ENCODE results near the gene ABHD13. TPM values are rescaled to one million over a fixed set of nuclear protein-coding genes. Genes with fewer than 3 reads are reported as not detected.

The ABHD13 gene
- total RNA-seq, 1 donor from 2014 or later: 9.9 TPM

DNA sequence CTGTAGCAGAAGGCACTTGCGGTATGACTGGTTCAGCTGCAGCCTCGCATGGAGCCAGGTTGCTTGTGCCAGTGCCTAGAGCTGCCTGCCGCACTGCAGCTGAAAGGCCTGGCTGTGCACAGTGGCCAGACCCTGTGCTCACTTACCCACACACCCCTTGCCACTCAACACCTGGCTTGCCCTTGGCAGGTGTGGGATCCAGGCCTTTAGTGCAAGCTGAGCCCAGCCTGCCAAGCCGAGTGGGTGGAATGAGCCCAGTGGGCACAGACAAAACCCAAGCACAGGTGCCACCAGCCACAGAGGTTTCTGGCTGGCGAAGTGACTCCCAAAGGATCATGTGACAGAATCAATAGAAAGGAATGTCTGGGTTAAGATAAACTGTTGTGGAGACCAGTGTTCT, 22.3 kb upstream of the ABHD13 start:
- TF ChIP-seq, protein P1, sequence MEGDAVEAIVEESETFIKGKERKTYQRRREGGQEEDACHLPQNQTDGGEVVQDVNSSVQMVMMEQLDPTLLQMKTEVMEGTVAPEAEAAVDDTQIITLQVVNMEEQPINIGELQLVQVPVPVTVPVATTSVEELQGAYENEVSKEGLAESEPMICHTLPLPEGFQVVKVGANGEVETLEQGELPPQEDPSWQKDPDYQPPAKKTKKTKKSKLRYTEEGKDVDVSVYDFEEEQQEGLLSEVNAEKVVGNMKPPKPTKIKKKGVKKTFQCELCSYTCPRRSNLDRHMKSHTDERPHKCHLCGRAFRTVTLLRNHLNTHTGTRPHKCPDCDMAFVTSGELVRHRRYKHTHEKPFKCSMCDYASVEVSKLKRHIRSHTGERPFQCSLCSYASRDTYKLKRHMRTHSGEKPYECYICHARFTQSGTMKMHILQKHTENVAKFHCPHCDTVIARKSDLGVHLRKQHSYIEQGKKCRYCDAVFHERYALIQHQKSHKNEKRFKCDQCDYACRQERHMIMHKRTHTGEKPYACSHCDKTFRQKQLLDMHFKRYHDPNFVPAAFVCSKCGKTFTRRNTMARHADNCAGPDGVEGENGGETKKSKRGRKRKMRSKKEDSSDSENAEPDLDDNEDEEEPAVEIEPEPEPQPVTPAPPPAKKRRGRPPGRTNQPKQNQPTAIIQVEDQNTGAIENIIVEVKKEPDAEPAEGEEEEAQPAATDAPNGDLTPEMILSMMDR (IDR thresholded peaks at IDR 0.05; ENCODE audit: insufficient read depth, low read length, poor library complexity, severe bottlenecking): no peak
- Histone ChIP-seq H3K4me3 (ENCODE audit: low read depth, low read length) (no peak overlapping the region), H3K27me3 (ENCODE audit: control insufficient read depth, insufficient read depth, low read length) (no peaks in the 10 kb centered on the region), H3K36me3 (ENCODE audit: control insufficient read depth, insufficient read depth, low read length) (no peaks in the 10 kb centered on the region)
- DNase-seq (ENCODE audit: low read depth): no peak

DNA sequence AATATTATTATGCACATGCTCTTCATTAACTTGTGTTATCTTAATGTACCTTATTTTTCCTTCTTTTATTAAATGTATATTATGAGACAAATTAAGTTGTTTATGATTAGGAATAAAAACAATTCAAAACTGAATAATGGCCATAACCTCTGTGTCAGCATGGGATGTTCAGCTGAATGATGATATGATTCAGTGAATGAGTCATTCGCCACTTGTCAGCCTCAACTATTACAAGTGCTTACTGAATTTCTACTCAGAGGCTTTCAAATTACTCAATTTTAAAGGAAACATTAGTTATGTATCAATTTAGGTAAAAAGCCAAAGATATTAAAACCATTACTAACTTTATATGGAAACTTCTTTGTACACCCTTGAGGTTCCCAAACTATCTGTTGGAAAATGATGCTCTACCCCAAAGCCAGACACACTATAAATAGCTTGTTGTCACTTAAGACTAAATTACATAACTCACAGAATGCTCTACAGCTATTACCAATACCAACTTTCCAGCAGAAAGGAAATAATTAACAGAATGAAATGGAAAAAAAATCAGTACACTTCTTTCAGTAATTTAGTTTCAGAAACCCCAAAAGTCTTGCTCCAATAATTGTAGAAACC, 17.3 kb upstream of the ABHD13 start:
- no peaks in the 10 kb centered on the region for H3K36me3 ChIP-seq (ENCODE audit: control insufficient read depth, insufficient read depth, low read length)
- H3K4me3 ChIP-seq (ENCODE audit: low read depth, low read length): no peak overlapping the region
- TF ChIP-seq, protein P1 (IDR thresholded peaks at IDR 0.05; ENCODE audit: insufficient read depth, low read length, poor library complexity, severe bottlenecking): no peak
- DNase-seq (ENCODE audit: low read depth): peak; percentile 26
- no peaks in the 10 kb centered on the region for H3K27me3 ChIP-seq (ENCODE audit: control insufficient read depth, insufficient read depth, low read length)

DNA sequence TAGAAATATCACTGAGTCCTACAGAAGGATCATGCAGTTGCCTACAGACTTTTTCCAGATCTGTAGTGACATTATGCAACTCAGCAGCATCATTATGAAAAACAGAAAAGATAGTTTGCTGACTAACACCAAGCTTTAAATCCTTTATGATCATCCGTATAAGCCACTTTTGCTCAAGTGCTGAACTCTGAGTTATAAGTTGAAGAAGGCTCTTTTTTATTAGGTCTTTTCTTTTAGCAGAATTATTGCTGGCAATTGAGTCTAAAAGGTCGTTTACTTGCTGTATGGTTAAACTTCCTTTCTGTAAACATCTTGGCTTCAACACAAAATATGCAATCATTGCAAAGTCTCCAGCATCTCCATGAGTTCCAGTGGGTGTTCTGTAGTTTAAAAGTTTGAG, 7.6 kb upstream of the ABHD13 start:
- no peak for DNase-seq (ENCODE audit: low read depth)
- TF ChIP-seq, protein P1 (IDR thresholded peaks at IDR 0.05; ENCODE audit: insufficient read depth, low read length, poor library complexity, severe bottlenecking): no peak
- Histone ChIP-seq H3K27me3 (ENCODE audit: control insufficient read depth, insufficient read depth, low read length) (no peaks in the 10 kb centered on the region), H3K36me3 (ENCODE audit: control insufficient read depth, insufficient read depth, low read length) (no peaks in the 10 kb centered on the region), H3K4me3 (ENCODE audit: low read depth, low read length) (no peak overlapping the region)

DNA sequence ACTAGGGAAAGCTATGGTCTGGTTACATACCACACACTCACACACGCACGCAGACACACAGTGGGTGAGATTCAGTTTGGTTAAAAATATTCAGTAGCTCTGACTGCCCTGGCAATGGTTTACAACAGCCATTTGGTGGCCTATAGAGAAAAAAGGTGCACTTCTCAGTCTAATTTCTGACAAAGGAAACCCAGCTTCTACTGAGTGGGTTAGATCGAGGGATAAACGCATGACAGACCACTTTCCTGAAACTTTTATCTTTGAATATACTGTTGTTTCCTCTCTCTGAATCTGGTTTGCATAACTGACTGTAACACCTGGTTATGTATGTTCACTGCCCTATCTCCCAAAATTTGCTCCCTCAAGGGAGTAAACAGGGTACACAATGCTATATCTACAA, 5.3 kb upstream of the ABHD13 start:
- TF ChIP-seq, protein P1 (IDR thresholded peaks at IDR 0.05; ENCODE audit: insufficient read depth, low read length, poor library complexity, severe bottlenecking): no peak
- Histone ChIP-seq H3K36me3 (ENCODE audit: control insufficient read depth, insufficient read depth, low read length) (no peaks in the 10 kb centered on the region), H3K27me3 (ENCODE audit: control insufficient read depth, insufficient read depth, low read length) (no peaks in the 10 kb centered on the region), H3K4me3 (ENCODE audit: low read depth, low read length) (no peak overlapping the region)
- no peak for DNase-seq (ENCODE audit: low read depth)

DNA sequence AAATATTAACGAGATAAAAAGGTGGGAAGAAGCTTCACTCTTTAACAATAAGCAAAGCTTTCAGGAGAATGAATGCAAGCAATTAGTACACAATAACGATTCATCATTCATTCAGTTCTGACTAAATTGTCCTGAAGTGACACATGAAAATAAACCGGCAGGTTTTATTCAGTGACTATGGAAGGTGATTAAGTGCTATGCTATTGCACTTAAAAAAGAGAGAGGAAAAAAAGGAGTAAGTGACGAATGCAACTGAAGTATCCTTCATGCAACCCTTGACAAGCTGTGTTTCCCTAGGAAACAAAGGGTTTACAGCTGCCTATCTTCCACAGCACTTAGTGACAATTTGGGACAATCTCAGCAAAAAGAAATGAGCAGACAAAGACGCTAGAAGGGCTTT, 4.2 kb upstream of the ABHD13 start:
- DNase-seq (ENCODE audit: low read depth): no peak
- Histone ChIP-seq H3K27me3 (ENCODE audit: control insufficient read depth, insufficient read depth, low read length) (no peaks in the 10 kb centered on the region), H3K4me3 (ENCODE audit: low read depth, low read length) (peak overlapping the region; percentile 75), H3K36me3 (ENCODE audit: control insufficient read depth, insufficient read depth, low read length) (no peaks in the 10 kb centered on the region)
- TF ChIP-seq, protein P1 (IDR thresholded peaks at IDR 0.05; ENCODE audit: insufficient read depth, low read length, poor library complexity, severe bottlenecking): no peak
